ENCODE data around the gene RSPH6A.

The RSPH6A gene

GRCh38 chr19:45821570-45821969 lies 6.5 kb upstream of the RSPH6A start:
- no peaks in the 10 kb centered on the region for H3K9me3 ChIP-seq (ENCODE audit: low read length)
- H3K4me3 ChIP-seq (ENCODE audit: low read length), result no peak overlapping the region
- no peak overlapping the region for H2AFZ ChIP-seq (ENCODE audit: low read depth, low read length)
- H3K4me1 ChIP-seq (ENCODE audit: insufficient read depth, low read length), result peaks cover 10% of the 10 kb centered on the region
- H3K27me3 ChIP-seq (ENCODE audit: insufficient read depth, low read length), result no peaks in the 10 kb centered on the region
- peaks cover 65% of the 10 kb centered on the region for H3K36me3 ChIP-seq (ENCODE audit: insufficient read depth, low read length)

- H2AFZ ChIP-seq (ENCODE audit: low read depth, low read length), result no peak overlapping the region
- H3K4me3 ChIP-seq (ENCODE audit: low read length), result no peak overlapping the region
- H3K27me3 ChIP-seq (ENCODE audit: insufficient read depth, low read length), result no peaks in the 10 kb centered on the region
- peaks cover 14% of the 10 kb centered on the region for H3K4me1 ChIP-seq (ENCODE audit: insufficient read depth, low read length)
- H3K36me3 ChIP-seq (ENCODE audit: insufficient read depth, low read length), result peaks cover 61% of the 10 kb centered on the region
- no peaks in the 10 kb centered on the region for H3K9me3 ChIP-seq (ENCODE audit: low read length)
Observed at GRCh38 chr19:45821103-45821521, 6.0 kb upstream of the RSPH6A start.

- no peak overlapping the region for H3K4me3 ChIP-seq (ENCODE audit: low read length)
- H2AFZ ChIP-seq (ENCODE audit: low read depth, low read length), result no peak overlapping the region
- peaks cover 55% of the 10 kb centered on the region for H3K36me3 ChIP-seq (ENCODE audit: insufficient read depth, low read length)
- no peaks in the 10 kb centered on the region for H3K9me3 ChIP-seq (ENCODE audit: low read length)
- no peaks in the 10 kb centered on the region for H3K27me3 ChIP-seq (ENCODE audit: insufficient read depth, low read length)
- peaks cover 15% of the 10 kb centered on the region for H3K4me1 ChIP-seq (ENCODE audit: insufficient read depth, low read length)
Observed at GRCh38 chr19:45820413-45821102, 5.5 kb upstream of the RSPH6A start.

- Histone ChIP-seq H3K4me3 (ENCODE audit: low read length) (no peak overlapping the region), H3K4me1 (ENCODE audit: insufficient read depth, low read length) (peaks cover 15% of the 10 kb centered on the region), H3K36me3 (ENCODE audit: insufficient read depth, low read length) (peaks cover 48% of the 10 kb centered on the region), H3K27me3 (ENCODE audit: insufficient read depth, low read length) (no peaks in the 10 kb centered on the region), H2AFZ (ENCODE audit: low read depth, low read length) (no peak overlapping the region), H3K9me3 (ENCODE audit: low read length) (no peaks in the 10 kb centered on the region)
Observed at GRCh38 chr19:45819769-45820168, 4.7 kb upstream of the RSPH6A start.

GRCh38 chr19:45817725-45818301 lies 2.7 kb upstream of the RSPH6A start:
- Histone ChIP-seq H3K36me3 (ENCODE audit: insufficient read depth, low read length) (peaks cover 30% of the 10 kb centered on the region), H2AFZ (ENCODE audit: low read depth, low read length) (no peak overlapping the region), H3K4me1 (ENCODE audit: insufficient read depth, low read length) (peaks cover 15% of the 10 kb centered on the region), H3K4me3 (ENCODE audit: low read length) (no peak overlapping the region), H3K27me3 (ENCODE audit: insufficient read depth, low read length) (no peaks in the 10 kb centered on the region), H3K9me3 (ENCODE audit: low read length) (no peaks in the 10 kb centered on the region)

- no peak overlapping the region for H2AFZ ChIP-seq (ENCODE audit: low read depth, low read length)
- H3K27me3 ChIP-seq (ENCODE audit: insufficient read depth, low read length), result no peaks in the 10 kb centered on the region
- no peaks in the 10 kb centered on the region for H3K9me3 ChIP-seq (ENCODE audit: low read length)
- H3K4me3 ChIP-seq (ENCODE audit: low read length), result no peak overlapping the region
- H3K4me1 ChIP-seq (ENCODE audit: insufficient read depth, low read length), result peaks cover 15% of the 10 kb centered on the region
- peaks cover 25% of the 10 kb centered on the region for H3K36me3 ChIP-seq (ENCODE audit: insufficient read depth, low read length)
Observed at GRCh38 chr19:45817010-45817724, 2.1 kb upstream of the RSPH6A start.

- H3K4me1 ChIP-seq (ENCODE audit: insufficient read depth, low read length), result peaks cover 15% of the 10 kb centered on the region
- H3K9me3 ChIP-seq (ENCODE audit: low read length), result no peaks in the 10 kb centered on the region
- H3K36me3 ChIP-seq (ENCODE audit: insufficient read depth, low read length), result peaks cover 20% of the 10 kb centered on the region
- H3K27me3 ChIP-seq (ENCODE audit: insufficient read depth, low read length), result no peaks in the 10 kb centered on the region
- no peak overlapping the region for H2AFZ ChIP-seq (ENCODE audit: low read depth, low read length)
- peak overlapping the region; percentile 36 for H3K4me3 ChIP-seq (ENCODE audit: low read length)
Observed at GRCh38 chr19:45816236-45817009, 1.3 kb upstream of the RSPH6A start.

- H3K4me1 ChIP-seq (ENCODE audit: insufficient read depth, low read length), result peaks cover 15% of the 10 kb centered on the region
- H3K36me3 ChIP-seq (ENCODE audit: insufficient read depth, low read length), result peaks cover 14% of the 10 kb centered on the region
- no peak overlapping the region for H2AFZ ChIP-seq (ENCODE audit: low read depth, low read length)
- H3K4me3 ChIP-seq (ENCODE audit: low read length), result peak overlapping the region; percentile 36
- H3K27me3 ChIP-seq (ENCODE audit: insufficient read depth, low read length), result no peaks in the 10 kb centered on the region
- no peaks in the 10 kb centered on the region for H3K9me3 ChIP-seq (ENCODE audit: low read length)
Observed at GRCh38 chr19:45815481-45816216, 541 bp upstream of the RSPH6A start.

- no peak overlapping the region for H2AFZ ChIP-seq (ENCODE audit: low read depth, low read length)
- H3K9me3 ChIP-seq (ENCODE audit: low read length), result no peaks in the 10 kb centered on the region
- H3K4me3 ChIP-seq (ENCODE audit: low read length), result no peak overlapping the region
Observed at GRCh38 chr19:45814166-45814780, 835 bp downstream of the RSPH6A start.

GRCh38 chr19:45812297-45812696 lies 2.8 kb downstream of the RSPH6A start:
- Histone ChIP-seq H2AFZ (ENCODE audit: low read depth, low read length) (no peak overlapping the region), H3K27me3 (ENCODE audit: insufficient read depth, low read length) (no peaks in the 10 kb centered on the region), H3K36me3 (ENCODE audit: insufficient read depth, low read length) (no peaks in the 10 kb centered on the region), H3K9me3 (ENCODE audit: low read length) (no peaks in the 10 kb centered on the region), H3K4me3 (ENCODE audit: low read length) (no peak overlapping the region), H3K4me1 (ENCODE audit: insufficient read depth, low read length) (peaks cover 14% of the 10 kb centered on the region)

More at GRCh38 chr19:45814166-45814780, 835 bp downstream of the RSPH6A start:
- peaks cover 2% of the 10 kb centered on the region for H3K36me3 ChIP-seq (ENCODE audit: insufficient read depth, low read length)
- H3K4me1 ChIP-seq (ENCODE audit: insufficient read depth, low read length), result peaks cover 20% of the 10 kb centered on the region
- no peaks in the 10 kb centered on the region for H3K27me3 ChIP-seq (ENCODE audit: insufficient read depth, low read length)

- no peaks in the 10 kb centered on the region for H3K9me3 ChIP-seq (ENCODE audit: low read length)
- H3K4me3 ChIP-seq (ENCODE audit: low read length), result no peak overlapping the region
- H3K4me1 ChIP-seq (ENCODE audit: insufficient read depth, low read length), result peaks cover 5% of the 10 kb centered on the region
- H2AFZ ChIP-seq (ENCODE audit: low read depth, low read length), result no peak overlapping the region
- H3K27me3 ChIP-seq (ENCODE audit: insufficient read depth, low read length), result no peaks in the 10 kb centered on the region
- H3K36me3 ChIP-seq (ENCODE audit: insufficient read depth, low read length), result no peaks in the 10 kb centered on the region
Observed at GRCh38 chr19:45809643-45810159, 5.4 kb downstream of the RSPH6A start.

GRCh38 chr19:45805719-45806118 lies 9.4 kb downstream of the RSPH6A start:
- Histone ChIP-seq H3K27me3 (ENCODE audit: insufficient read depth, low read length) (peaks cover 3% of the 10 kb centered on the region), H2AFZ (ENCODE audit: low read depth, low read length) (no peak overlapping the region), H3K4me3 (ENCODE audit: low read length) (no peak overlapping the region), H3K4me1 (ENCODE audit: insufficient read depth, low read length) (peaks cover 5% of the 10 kb centered on the region), H3K36me3 (ENCODE audit: insufficient read depth, low read length) (no peaks in the 10 kb centered on the region), H3K9me3 (ENCODE audit: low read length) (no peaks in the 10 kb centered on the region)

Measured in neuron (in vitro differentiated cells).